A549 (cell line): ENCODE measurements around the gene BABAM1. TPM values are rescaled to one million over a fixed set of nuclear protein-coding genes. Genes with fewer than 3 reads are reported as not detected.

Source experiments
- ATAC-seq, 2 experiments: fragments of 200-7000 bp in 1 of 2; fragments of >200 bp in 1 of 2; cut with Nextera tagmentation in 1 of 2; cut with Tn5 transposase in 1 of 2; 3 replicates each; pipeline versions ENCODE4 v1.8.0 to v1.9.1; 2018 to 2020; ENCODE audit warnings: mild to moderate bottlenecking in 1 of 2, moderate library complexity in 1 of 2
- CTCF ChIA-PET: fragments of 300-600 bp; sonication (Branson Sonifier 250); formaldehyde crosslinking; extraction: SDS; loops from one replicate; lab custom pipeline; 2021; ENCODE audit warnings: antibody characterized with exemption, inconsistent platforms; lab: Yijun Ruan, JAX
- POLR2A ChIA-PET: fragments of 350-600 bp; formaldehyde crosslinking; extraction: SDS; loops from one replicate; lab custom pipeline; 2021; ENCODE audit warnings: antibody characterized with exemption, inconsistent platforms; lab: Yijun Ruan, JAX
- DNase-seq, 2 experiments: peaks; one replicate each; pipeline versions ENCODE4 v3.0.0 to v3.0.0-alpha.2; 2011 to 2016; ENCODE audit warnings: low read depth in 1 of 2, low spot score in 1 of 2
- FAIRE-seq: peaks from 2 replicates; lab custom pipeline; 2011; peaks lifted over from hg19 to GRCh38; lab: Jason Lieb, UNC
- H3K27ac ChIP-seq, 2 experiments: fragments of >200 bp; sonication (Bioruptor Twin); formaldehyde crosslinking; 3 replicates each; pipeline ENCODE4 v1.5.1; 2016 to 2017
- H3K4me1 ChIP-seq: fragments of >200 bp; sonication (Bioruptor Twin); formaldehyde crosslinking; 3 replicates; pipeline ENCODE4 v1.6.1; 2016
- H3K4me2 ChIP-seq: fragments of >200 bp; sonication (Bioruptor Twin); formaldehyde crosslinking; 3 replicates; pipeline ENCODE4 v1.6.1; 2016
- H3K4me3 ChIP-seq: fragments of >200 bp; sonication (Bioruptor Twin); formaldehyde crosslinking; 3 replicates; pipeline ENCODE4 v1.5.1; 2016
- H3K9me3 ChIP-seq: fragments of >200 bp; sonication (Bioruptor Twin); formaldehyde crosslinking; 3 replicates; pipeline ENCODE4 v1.6.1; 2016
- BHLHE40 ChIP-seq: IDR thresholded peaks from 2 replicates; pipeline ENCODE4 v1.6.1; 2012; ENCODE audit warnings: low read depth, low read length, inconsistent platforms
- E2F6 ChIP-seq: IDR thresholded peaks from 2 replicates; pipeline ENCODE4 v1.6.1; 2012; ENCODE audit warnings: low read depth, borderline replicate concordance
- EHMT2 ChIP-seq: fragments of 200-600 bp; sonication (generic); IDR thresholded peaks from 2 replicates; pipeline ENCODE4 v1.6.1; 2016; ENCODE audit warnings: antibody characterized with exemption, low read depth, mild to moderate bottlenecking, moderate library complexity
- ELK1 ChIP-seq: fragments of 150-350 bp; IDR thresholded peaks from 2 replicates; pipeline ENCODE4 v1.6.1; 2014; ENCODE audit warnings: low read depth, mild to moderate bottlenecking, low read length
- EP300 ChIP-seq, 2 experiments: fragments of >200 bp; sonication (Bioruptor Twin); formaldehyde crosslinking; IDR thresholded peaks; 2 replicates in 1 of 2; 3 replicates in 1 of 2; pipeline ENCODE4 v1.6.1; 2016 to 2017
- ESRRA ChIP-seq: fragments of 150-350 bp; IDR thresholded peaks from 2 replicates; pipeline ENCODE4 v1.6.1; 2014; ENCODE audit warnings: mild to moderate bottlenecking, low read length, borderline replicate concordance
- FOSB ChIP-seq: fragments of 250-450 bp; sonication (Bioruptor Pico); IDR thresholded peaks from 2 replicates; pipeline ENCODE4 v1.5.0; 2020; ENCODE audit warnings: mild to moderate bottlenecking, moderate library complexity
- HDAC2 ChIP-seq: fragments of 200-600 bp; sonication (generic); IDR thresholded peaks from 2 replicates; pipeline ENCODE4 v1.6.1; 2016
- HEYL ChIP-seq: fragments of 250-450 bp; sonication (Bioruptor Pico); IDR thresholded peaks from 2 replicates; pipeline ENCODE4 v1.8.0; 2021; ENCODE audit warnings: mild to moderate bottlenecking, moderate library complexity
- HOXB13 ChIP-seq: fragments of 250-450 bp; sonication (Bioruptor Pico); IDR thresholded peaks from 2 replicates; pipeline ENCODE4 v1.5.0; 2020; ENCODE audit warnings: low read depth, mild to moderate bottlenecking, moderate library complexity
- KDM1A ChIP-seq: fragments of 200-600 bp; sonication (generic); IDR thresholded peaks from 2 replicates; pipeline ENCODE4 v1.6.1; 2016; ENCODE audit warnings: low read depth, mild to moderate bottlenecking
- KDM5A ChIP-seq: fragments of 200-600 bp; sonication (generic); IDR thresholded peaks from 2 replicates; pipeline ENCODE4 v1.6.1; 2016; ENCODE audit warnings: antibody characterized with exemption, mild to moderate bottlenecking
- MAX ChIP-seq: IDR thresholded peaks from 2 replicates; pipeline ENCODE4 v1.6.1; 2012
- POLR2A ChIP-seq: IDR thresholded peaks from 2 replicates; pipeline ENCODE4 v1.6.1; 2012; ENCODE audit warnings: mild to moderate bottlenecking, low read length
- POLR2AphosphoS2 ChIP-seq: conservative IDR thresholded peaks from 2 replicates; pipeline ENCODE4 v1.6.1; 2012; ENCODE audit warnings: low read length, improper control_type of control experiment, inconsistent platforms
- RCOR1 ChIP-seq: fragments of 150-350 bp; IDR thresholded peaks from 2 replicates; pipeline ENCODE4 v1.6.1; 2014; ENCODE audit warnings: antibody characterized with exemption, low read length, low read depth
- RFX5 ChIP-seq: fragments of 450-650 bp; IDR thresholded peaks from 2 replicates; pipeline ENCODE4 v1.7.1; 2014; ENCODE audit warnings: antibody characterized with exemption, mild to moderate bottlenecking, moderate library complexity
- SREBF2 ChIP-seq: fragments of 450-650 bp; IDR thresholded peaks from 2 replicates; pipeline ENCODE4 v1.6.1; 2014; ENCODE audit warnings: mild to moderate bottlenecking, moderate library complexity
- ZFP36 ChIP-seq: fragments of 450-650 bp; IDR thresholded peaks from 2 replicates; pipeline ENCODE4 v1.6.1; 2014; ENCODE audit warnings: borderline replicate concordance; ENCODE audit not compliant: partially characterized antibody
- WGBS: methylation state at CpG from one replicate; pipeline ENCODE4 v1.1.6; 2017; ENCODE audit errors: missing lambda C conversion rate; 5-methylcytosine and 5-hydroxymethylcytosine counted together
- polyA plus RNA-seq, 4 experiments: library from polyadenylated mRNA; depleted of rRNA in 3 of 4; stranded (reverse); fragments of >200 nt; fragmentation: RNase III in 1 of 4; extraction: RNeasy Plus Mini Kit Qiagen cat#74134 plus additional on column Dnase treatment in 1 of 4; gene quantifications; 2 replicates in 3 of 4; 3 replicates in 1 of 4; pipeline ENCODE4 v1.2.3, GENCODE V29; 2011 to 2017
- TF ChIP-seq, protein P1 (sequence below): fragments of 250-450 bp; sonication (Bioruptor Pico); IDR thresholded peaks from 2 replicates; pipeline ENCODE4 v1.5.0; 2020; ENCODE audit warnings: low read depth, mild to moderate bottlenecking, moderate library complexity
- TF ChIP-seq, protein P2 (sequence below): fragments of 450-650 bp; IDR thresholded peaks from 2 replicates; pipeline ENCODE4 v1.6.1; 2014; ENCODE audit warnings: antibody characterized with exemption
- TF ChIP-seq, protein P3 (sequence below): fragments of 200-600 bp; sonication (generic); IDR thresholded peaks from 2 replicates; pipeline ENCODE4 v1.6.1; 2016; ENCODE audit warnings: antibody characterized with exemption, mild to moderate bottlenecking, moderate library complexity
- TF ChIP-seq, protein P4 (sequence below): fragments of >200 bp; sonication (Bioruptor Twin); formaldehyde crosslinking; IDR thresholded peaks from 3 replicates; pipeline ENCODE4 v1.6.1; 2016

The BABAM1 gene
- polyA plus RNA-seq, 2 of the 4 experiments (the other 2 are of a cell fraction) = 56.0 to 67.6 TPM

GRCh38 chr19:17305216-17305516 is 37.9 kb downstream of the BABAM1 start:
- 4% methylated on average over 4 of the region's 7 CpGs for WGBS
- H3K4me1 ChIP-seq = peaks cover 28% of the 10 kb centered on the region
- FAIRE-seq (no peak), ATAC-seq (no peak), DNase-seq (no peak)
- CTCF ChIA-PET = interaction anchor here (0.6 to 8.7 kb wide), 11 partner anchors 12 to 1890 kb away, joined by 3 to 98 read pairs (median 3); no protein-coding TSS in a partner anchor
- H3K4me2 ChIP-seq = peak overlapping the region; percentile 93
- TF ChIP-seq MAX (no peak), E2F6 (0 out of 2 replicates have a peak, but pooled peaks have one; percentile 76), EP300 (IDR thresholded peaks at IDR 0.05) (no peak), FOSB (CRISPR knock-in tag) (no peak), HDAC2 (no peak), POLR2AphosphoS2 (no peak), KDM5A (no peak), ESRRA (no peak), POLR2A (no peak), EHMT2 (no peak), HEYL (CRISPR knock-in tag) (no peak), HOXB13 (CRISPR knock-in tag) (no peak), KDM1A (no peak), SREBF2 (no peak), RFX5 (no peak), BHLHE40 (no peak), ZFP36 (peak; percentile 57), RCOR1 (no peak), ELK1 (no peak)
- TF ChIP-seq, protein P1, sequence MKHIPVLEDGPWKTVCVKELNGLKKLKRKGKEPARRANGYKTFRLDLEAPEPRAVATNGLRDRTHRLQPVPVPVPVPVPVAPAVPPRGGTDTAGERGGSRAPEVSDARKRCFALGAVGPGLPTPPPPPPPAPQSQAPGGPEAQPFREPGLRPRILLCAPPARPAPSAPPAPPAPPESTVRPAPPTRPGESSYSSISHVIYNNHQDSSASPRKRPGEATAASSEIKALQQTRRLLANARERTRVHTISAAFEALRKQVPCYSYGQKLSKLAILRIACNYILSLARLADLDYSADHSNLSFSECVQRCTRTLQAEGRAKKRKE (CRISPR knock-in tag) = peak; percentile 95
- TF ChIP-seq, protein P2, sequence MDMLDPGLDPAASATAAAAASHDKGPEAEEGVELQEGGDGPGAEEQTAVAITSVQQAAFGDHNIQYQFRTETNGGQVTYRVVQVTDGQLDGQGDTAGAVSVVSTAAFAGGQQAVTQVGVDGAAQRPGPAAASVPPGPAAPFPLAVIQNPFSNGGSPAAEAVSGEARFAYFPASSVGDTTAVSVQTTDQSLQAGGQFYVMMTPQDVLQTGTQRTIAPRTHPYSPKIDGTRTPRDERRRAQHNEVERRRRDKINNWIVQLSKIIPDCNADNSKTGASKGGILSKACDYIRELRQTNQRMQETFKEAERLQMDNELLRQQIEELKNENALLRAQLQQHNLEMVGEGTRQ = no peak
- TF ChIP-seq, protein P3, sequence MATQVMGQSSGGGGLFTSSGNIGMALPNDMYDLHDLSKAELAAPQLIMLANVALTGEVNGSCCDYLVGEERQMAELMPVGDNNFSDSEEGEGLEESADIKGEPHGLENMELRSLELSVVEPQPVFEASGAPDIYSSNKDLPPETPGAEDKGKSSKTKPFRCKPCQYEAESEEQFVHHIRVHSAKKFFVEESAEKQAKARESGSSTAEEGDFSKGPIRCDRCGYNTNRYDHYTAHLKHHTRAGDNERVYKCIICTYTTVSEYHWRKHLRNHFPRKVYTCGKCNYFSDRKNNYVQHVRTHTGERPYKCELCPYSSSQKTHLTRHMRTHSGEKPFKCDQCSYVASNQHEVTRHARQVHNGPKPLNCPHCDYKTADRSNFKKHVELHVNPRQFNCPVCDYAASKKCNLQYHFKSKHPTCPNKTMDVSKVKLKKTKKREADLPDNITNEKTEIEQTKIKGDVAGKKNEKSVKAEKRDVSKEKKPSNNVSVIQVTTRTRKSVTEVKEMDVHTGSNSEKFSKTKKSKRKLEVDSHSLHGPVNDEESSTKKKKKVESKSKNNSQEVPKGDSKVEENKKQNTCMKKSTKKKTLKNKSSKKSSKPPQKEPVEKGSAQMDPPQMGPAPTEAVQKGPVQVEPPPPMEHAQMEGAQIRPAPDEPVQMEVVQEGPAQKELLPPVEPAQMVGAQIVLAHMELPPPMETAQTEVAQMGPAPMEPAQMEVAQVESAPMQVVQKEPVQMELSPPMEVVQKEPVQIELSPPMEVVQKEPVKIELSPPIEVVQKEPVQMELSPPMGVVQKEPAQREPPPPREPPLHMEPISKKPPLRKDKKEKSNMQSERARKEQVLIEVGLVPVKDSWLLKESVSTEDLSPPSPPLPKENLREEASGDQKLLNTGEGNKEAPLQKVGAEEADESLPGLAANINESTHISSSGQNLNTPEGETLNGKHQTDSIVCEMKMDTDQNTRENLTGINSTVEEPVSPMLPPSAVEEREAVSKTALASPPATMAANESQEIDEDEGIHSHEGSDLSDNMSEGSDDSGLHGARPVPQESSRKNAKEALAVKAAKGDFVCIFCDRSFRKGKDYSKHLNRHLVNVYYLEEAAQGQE = no peak
- TF ChIP-seq, protein P4, sequence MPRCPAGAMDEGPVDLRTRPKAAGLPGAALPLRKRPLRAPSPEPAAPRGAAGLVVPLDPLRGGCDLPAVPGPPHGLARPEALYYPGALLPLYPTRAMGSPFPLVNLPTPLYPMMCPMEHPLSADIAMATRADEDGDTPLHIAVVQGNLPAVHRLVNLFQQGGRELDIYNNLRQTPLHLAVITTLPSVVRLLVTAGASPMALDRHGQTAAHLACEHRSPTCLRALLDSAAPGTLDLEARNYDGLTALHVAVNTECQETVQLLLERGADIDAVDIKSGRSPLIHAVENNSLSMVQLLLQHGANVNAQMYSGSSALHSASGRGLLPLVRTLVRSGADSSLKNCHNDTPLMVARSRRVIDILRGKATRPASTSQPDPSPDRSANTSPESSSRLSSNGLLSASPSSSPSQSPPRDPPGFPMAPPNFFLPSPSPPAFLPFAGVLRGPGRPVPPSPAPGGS = no peak; the same call in 2 of the 3 replicates
- H3K9me3 ChIP-seq = no peaks in the 10 kb centered on the region
- POLR2A ChIA-PET = interaction anchor here (0.6 to 1.9 kb wide), 6 partner anchors 12 to 646 kb away, joined by 3 to 15 read pairs (median 4); partner anchors contain the start of gene ANO8
- peak overlapping the region; percentile 73 to 87 for H3K27ac ChIP-seq
- H3K4me3 ChIP-seq = no peak overlapping the region
